Stimulated activated CD4-positive, alpha-beta T cell treated with anti-CD3 and anti-CD28 coated beads, Interleukin-2, amount 100 ng/mL, for 4 hours (primary cell): Measurements from ENCODE around the gene SH3TC2.

Source experiments
- DNase-seq: peaks from one replicate; pipeline ENCODE4 v3.0.0-alpha.2; 2020; ENCODE audit warnings: low read depth

The SH3TC2 gene

DNA sequence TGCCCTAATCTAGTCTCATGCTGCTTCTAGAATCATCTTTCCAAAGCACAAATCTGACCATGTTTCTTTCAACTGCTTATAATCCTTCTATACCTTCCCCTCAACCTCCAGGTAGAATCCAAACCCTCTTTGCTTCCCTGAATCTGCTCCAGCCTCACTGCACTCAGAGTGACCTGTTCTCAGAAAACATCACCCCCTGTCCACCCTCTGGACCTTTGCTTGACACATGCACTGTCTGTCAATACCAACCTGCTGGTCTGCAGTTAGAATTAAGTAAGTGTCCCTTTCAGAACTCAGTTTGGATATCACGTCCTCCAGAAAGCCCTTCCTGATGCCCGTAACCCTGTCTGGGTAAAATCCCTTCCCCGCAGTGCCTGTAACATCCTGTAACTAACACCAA lies 63.1 kb downstream of the SH3TC2 start:
- no peak for DNase-seq

DNA sequence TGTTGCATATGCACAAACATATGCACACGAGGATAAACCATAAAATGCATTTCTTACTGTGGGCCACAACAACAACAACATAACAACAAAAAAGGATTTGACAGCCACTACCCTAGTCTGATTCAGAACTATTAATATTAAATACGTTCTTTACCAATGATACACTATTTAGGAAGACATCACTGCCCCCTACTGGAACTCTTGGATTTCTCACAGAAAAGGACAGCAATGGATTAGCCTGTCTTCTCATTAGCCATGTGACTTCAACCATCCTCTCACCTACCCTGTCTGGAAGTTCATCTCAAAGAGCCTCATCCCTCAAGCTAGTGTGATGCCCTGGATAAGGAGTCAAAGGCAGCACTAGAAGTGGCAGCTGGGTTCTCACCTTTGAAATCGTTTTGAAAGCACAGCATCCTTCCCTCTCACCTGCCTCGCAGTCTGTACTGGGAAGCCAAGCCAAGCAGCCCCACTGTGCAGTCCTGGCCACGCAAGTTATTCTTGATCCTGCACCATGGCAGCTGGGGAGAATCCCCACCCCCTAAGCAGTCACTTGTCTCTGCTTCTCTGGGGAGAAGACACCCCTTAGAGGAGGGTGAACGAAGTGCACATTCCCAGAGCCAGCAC lies 64.6 kb downstream of the SH3TC2 start:
- DNase-seq: no peak

DNA sequence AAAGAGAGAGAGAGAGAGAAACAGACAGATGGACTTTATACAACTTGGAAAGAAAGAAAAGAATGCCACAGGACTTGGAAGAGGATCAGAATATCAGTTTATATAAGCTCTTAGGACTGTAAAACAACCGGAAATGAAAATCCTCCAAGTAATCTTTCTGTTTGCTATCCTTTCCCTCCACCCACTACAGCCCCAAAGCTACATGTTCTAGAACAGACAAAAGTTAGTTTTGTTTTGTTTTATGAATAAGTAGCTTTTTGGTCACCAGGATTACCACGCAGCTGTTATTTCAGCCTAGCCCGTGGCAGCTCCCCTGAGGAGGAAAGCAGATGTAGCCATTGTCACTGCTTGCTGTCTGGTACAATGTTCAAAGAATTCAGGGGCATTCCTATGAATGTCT lies 66.6 kb downstream of the SH3TC2 start:
- no peak for DNase-seq

DNA sequence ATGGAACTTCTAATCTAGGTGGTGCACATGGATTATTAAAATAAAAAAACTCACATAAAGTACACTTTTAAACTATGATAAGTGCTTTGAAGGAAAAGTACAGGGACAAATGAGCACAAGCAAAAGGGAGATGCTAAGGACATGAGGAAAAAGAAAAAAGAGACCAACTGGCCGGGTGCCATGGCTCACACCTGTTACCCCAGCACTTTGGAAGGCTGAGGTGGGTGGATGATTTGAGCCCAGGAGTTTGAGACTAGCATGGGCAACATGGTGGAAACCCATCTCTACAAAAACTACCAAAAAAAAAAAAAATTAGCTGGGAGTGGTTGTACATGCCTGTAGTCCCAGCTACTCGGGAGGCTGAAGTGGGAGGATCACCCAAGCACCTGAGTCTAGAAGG lies 67.1 kb downstream of the SH3TC2 start:
- no peak for DNase-seq

DNA sequence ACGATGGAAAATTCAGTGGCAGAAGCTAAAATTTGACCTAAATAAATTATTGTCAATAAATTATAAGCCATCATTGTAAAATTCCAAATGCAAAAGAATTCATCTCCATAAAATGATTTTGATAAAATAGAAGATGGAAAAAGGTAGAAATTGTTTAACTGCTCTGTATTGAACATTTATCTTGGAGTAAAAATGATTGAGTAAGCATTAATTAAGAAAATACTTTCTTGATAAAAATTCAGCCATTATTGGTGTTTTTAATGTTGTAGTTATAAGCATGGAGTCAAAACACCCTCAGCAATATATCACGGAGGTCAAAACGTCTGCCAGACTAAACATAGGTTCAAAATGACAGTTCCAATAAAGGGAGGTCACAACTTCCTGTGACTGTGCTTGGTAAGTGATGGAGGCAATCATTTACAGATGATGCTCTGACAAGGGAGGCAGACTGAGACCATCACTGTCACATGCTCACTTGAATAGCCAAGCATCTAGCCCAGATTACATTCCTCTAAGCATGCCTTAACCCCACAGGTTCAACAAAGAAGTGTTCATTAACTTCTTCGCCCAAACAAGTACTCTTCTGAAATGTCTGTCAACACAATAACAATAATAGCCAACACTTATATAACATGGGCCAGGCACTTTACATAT lies 69.5 kb downstream of the SH3TC2 start:
- no peak for DNase-seq

DNA sequence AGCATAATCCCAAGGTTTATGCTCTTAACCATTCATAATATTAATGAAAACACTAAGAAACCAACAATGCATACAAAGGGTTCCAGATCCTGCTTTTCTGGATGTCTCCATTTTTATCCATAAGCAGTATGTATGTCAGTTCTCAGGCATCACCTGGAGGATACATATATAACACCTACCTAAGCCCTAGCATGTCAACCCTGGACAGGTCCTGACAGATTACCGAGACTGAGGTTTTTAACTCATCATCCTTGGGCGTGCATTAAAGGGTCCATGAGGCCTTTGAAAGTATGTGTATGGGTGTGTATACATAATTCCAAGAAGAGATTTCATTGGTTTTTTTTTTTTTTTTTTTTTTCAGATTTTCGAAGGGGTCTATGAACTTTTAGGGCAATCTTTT lies 70.6 kb downstream of the SH3TC2 start:
- DNase-seq: no peak

DNA sequence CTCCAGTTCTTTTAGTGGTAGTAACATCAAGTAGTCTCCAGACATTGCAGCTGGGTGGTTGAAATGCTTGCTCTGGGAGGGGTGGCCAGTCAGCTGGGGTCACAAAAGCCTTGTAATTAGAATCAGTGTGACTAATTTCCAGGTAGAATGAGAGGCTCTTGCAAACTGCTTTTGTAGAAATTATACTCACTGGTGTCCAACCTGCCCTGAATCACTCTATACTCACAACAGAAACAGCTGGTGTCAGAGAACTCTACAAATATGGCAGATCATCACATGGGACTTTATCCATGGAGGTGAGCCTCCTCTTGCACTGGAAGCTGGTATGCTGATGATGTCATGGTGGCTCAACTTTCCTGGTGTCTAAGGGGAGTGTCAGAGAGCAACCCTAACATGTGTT lies 71.3 kb downstream of the SH3TC2 start:
- no peak for DNase-seq

DNA sequence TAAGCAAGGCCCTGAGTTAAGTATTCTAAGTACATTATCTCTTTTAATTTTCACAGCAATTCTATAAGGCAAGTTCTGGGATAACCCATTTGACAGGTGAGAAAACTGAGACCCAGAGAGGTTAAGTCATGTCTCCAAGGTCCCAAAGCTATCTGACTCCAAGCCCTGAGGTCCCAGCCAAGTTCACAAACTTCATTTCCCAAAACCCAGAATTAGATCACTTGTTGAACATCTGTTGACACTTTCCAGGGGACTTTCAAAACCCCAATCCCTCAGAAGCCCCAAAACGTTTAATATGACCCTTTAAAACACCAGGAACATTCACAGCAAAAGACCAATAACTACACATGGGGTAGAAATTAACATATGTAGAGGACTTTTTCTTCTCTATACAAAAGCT lies 72.0 kb downstream of the SH3TC2 start:
- DNase-seq: no peak

DNA sequence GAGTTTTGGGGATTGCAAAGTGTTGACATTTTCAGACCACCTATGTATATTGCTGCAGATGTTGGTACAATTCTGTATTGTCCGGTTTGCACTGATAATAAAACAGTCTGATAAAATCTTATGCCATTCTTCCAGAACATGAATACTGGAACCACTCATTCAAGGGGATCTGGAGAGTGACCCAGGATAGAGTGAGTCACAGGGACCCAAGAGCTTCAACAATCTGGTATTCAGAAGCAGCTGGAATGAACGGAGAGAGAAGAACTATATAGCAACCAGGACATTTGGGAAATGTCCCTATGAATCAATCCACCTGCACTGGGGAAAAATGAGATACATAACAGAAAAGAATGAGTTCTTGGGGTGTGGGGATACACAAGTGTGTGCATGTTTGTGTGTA lies 73.3 kb downstream of the SH3TC2 start:
- no peak for DNase-seq

DNA sequence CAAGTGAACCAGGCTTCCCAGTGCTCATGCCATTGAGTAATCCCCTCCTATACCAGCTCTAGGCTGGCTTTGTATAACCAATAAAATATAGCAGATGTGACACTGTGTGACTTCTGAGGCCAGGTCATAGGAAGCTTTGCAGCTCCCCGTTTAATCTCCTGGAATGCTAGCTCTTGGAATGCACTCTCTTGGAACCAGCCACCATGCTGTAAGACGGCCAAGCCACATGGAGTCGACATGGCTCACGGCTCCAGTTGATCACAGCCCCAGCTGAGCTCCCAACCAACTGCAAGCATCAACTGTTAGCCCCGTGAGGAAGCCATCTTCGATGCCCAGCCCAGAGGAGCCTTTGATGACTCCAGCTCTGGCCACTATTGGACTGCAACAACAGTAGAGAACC lies 74.5 kb downstream of the SH3TC2 start:
- DNase-seq: no peak

DNA sequence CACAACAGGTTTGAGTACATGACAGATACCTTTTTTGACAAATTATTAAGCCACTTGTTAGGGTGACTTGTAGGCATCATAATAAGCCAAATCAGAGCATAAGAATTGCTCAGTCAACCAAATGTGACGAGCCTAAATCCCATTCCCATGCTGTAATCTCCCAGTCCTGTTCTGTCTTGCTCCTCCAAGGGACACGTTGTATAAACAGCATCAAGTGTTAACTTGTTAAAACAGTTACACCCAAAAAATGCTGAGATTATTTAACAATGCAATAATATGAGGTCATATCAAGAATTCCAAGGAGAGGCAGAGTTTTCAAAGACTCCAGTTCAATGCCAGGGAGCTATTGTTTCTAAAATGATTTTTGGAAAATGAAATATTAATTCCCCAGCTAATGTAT lies 76.2 kb downstream of the SH3TC2 start:
- no peak for DNase-seq

DNA sequence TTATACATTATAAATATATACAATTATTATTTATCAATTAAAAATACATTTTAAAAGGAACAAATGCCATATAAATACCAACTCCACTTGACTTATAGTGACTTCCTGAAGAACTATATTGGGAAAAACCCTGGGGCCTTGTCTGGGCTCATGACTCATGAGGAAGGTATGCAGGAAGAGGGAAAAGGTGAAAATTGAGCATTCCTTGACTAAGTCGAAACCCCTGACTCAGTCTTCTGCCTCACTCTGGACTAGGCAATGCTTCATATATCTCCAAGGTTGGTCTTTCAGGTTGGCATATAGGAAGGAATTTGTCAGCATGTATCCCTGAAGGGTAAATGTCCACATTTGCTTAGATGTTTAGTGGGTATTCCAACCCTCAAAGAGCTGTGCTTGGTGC lies 78.5 kb downstream of the SH3TC2 start:
- no peak for DNase-seq

DNA sequence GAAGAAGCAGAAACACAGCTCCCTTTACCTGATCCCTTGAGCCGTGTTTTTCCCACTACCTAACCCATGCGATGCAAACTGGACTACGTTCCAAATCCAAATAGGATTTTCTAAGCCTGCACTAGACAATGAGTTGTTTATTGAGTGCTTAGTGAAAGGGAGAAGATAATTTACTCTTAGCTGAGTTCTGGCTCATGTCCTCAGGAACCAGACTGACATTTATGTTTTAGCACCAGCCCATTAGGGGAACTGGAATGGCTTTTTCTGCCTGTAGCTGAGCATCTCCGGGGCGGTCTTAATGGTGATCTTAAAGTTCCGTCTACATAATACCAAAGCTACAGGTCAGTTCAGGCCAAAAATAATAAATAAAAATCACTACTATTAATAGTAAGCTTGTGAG lies 81.5 kb downstream of the SH3TC2 start:
- no peak for DNase-seq

DNA sequence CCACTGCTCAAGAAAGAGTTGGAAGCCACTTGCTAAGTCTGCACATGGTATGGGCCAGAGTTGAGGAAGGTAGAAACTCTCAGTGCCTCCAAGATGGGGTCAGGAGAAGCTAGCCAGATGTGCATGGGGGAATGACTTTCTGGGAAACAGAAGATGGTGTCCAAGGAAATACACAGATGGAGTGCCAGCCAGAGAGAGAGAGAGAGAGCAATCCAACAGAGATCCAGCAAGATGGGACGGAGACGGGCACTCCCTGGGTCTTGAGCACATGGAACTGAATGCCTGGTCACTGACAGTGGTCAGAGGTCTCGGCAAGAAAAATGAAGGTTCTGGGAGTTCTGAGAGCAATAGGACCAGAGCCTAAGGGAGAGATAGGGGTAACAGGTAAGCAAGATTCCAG lies 82.1 kb downstream of the SH3TC2 start:
- no peak for DNase-seq

DNA sequence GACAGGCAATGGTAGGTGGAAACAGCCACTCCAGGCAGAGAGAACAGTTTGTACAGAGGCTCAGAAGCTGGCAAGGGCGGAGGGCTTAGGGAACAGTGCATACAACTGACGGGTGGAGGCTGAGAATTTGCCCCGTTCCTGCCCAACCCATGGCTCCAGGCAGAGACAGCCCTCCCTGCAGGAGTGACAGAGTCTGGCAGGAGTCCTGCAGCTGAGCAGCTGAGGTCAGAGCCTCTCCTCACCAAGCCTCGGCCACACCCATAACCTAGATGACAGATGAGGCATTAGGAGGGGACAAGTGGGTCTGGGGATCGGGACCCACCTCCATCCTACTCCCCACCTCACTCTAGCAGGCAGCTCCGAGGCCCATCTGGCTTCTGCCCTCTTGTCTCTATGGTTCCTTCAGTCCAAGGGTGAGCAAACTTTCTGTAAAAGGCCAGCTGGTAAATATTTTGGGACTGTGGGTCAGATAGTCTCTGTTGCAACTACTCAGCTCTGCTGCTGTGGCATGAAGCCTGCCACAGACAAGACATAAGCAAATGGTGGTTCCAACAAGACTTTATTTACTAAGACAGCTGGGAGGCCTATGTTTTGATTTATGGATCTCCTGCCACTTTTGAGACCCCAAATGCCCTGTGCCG lies 83.7 kb downstream of the SH3TC2 start:
- DNase-seq: no peak

DNA sequence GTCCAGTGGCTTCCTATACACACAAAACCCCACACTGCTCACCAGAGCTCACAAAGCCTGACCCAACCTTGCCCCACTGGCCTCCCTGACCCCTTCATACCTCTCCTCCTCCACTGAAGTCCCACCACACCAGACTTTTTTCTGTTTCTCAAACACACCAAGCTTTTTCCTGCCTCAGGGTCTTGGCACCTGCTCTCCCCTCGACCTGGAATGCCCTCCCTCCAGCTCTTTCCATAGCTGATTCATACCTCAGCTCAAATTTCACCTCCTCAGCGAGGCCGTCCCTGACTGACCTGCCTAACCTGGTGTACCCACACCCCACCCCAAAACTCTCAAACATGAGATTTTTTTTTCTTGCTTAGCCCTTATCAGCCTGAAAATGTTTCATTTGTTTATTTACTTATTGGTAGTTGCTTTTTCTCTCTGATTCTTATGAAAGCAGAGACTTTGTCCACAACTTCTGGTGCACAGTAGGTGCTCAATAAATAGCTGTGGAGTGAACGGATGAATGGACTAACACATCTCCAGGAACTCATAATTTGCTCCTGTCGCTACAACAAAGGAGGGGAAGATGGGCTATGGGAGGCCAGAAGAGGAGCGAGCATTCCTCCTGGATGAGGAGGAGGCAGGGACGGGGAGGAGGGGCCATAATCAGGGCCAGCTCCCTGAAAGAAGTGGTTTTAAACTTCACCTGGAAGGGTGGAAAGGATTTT lies 84.3 kb downstream of the SH3TC2 start:
- DNase-seq: no peak

DNA sequence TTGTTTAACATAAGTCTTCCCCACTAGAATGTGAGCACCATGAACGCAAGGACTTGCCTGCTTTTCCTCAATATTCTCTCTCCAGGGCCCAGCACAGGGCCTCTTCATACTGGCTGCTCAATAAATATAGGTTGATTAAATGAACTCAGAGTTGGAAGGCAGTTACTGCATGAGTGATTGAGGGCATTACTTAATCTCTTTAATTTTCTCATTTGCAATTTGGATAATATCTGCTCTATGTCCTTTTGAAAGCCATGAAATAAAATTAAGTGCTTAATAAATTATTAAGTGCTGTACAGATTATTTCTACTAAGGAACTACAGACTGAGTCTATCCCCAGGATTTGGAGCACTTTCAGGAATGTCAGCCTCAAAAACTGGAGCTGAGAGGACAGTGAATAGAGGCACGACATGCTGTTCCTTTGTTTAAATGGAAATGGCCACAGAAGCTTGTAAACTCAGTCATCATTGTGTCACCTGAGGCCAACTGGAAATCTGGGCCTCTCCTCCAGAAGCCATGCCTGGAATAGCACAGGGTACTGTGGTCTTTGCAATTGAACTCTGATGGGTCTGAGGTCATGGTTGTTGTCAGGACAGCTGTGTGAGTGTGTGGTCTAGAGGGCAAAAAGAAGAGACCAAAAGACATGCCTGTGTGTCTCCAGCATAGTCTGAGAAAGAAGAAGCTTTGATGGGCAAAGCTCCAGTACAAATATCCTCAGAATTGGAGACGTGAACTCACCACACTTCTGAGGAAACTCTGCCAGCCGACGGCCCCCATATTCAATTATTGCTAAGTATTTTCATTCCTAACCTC lies 86.1 kb downstream of the SH3TC2 start:
- DNase-seq: no peak

DNA sequence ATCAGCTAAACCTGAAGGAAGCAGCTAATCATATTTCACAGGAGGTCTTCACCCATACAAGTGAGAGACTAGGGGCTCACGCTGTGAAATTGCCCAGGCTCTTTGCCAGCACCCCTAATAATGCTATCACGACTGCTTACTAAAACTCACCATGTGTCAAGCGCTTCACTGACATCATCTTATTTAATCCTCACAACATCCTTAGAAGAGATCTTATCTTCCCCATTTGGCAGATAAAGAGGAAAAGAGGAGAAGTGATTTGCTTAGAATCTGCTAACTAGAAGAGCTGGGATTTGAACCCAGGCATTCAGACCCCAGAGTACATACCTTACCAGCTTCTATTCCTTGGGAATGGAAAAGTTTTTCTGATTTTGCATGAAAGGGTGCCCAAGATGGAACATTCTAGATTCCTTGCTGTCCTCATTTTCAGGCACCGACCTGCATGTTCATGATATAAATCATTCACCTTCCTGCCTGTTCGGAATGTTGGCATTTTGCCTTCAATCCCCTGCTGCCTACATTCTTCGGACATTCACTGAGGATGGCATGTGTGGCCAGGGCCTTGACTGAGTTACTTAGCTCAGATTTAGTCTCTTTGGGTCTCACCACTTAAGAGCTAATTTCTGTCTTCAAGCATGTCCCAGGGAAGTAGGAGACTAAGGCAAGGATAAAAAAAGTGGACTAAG lies 88.1 kb downstream of the SH3TC2 start:
- DNase-seq: no peak

DNA sequence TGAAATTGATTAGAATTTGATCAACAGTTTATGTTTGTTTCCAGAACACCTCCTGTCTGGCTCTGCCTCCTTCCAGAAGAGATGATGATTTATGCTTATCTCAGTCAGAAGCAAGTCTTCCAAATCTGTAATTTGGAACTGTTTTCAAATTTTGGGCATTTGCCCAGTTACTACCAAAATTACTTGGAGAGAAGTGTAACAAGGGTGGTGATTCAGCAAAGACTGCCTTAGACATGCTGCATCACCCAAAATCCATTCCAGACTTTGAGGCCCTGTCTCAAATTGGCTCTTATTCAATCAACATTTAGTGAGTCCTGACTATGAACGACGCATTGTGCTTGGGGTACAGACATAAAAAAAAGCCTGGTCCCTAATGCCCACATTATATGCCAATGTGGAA lies 89.4 kb downstream of the SH3TC2 start:
- DNase-seq: no peak

DNA sequence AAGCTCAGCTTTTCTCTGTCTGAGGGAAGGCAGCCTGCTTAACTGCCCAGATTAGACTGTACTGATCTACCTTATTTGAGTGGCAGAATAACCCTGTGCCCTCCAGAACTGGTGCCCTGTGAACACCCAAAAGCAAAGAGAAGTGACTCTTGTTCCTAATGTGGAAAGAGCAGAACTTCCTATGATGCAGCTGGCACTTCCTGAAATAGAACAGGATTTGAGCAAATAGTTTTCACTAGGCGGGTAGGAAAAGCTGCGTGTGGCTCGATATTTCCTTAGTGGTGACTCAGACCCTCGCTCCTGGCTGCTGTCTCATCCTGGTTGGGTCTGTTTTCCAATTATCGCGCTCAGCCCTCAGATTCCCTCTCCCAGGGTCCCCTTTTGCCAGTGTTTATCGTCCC lies 89.9 kb downstream of the SH3TC2 start:
- no peak for DNase-seq

DNA sequence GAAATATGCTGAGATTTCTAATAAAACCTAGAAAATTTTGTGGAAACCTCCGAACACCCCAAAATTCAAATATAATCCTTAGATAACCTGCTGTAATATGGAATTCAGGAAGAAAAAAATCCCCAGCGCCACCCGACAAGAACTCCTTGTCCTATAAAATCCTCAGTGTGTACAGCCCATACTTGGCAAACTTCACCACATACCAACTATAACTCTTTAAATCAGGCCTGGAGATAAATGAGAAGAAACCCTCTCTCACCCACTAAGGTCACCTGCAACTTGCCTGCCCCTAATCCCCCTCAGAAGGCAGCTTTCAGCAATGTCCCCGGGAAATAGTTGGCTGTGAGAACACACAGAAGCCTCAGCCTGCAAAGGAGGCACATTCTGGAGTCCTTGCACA lies 90.5 kb downstream of the SH3TC2 start:
- no peak for DNase-seq

DNA sequence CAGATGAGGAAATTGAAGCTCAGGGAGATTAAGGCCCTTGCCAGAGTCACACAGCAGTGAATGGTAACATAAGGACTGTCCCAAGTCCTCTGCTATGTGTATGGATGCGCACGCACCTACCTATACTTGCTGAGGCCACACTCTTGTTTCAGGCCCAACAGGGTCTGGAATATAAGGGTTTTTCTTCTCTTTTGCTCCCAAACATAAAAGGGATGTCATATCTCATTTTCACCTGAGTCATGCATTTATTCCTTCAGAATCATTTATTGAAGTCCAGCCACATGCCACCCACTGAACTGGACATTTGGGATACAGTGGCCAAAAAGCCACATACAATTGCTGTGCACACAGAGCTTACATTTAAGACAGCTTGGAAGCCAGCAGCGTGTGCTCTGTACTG lies 92.0 kb downstream of the SH3TC2 start:
- DNase-seq: no peak
